Measurements from ENCODE around the gene ID3.

ID3 gene

DNA sequence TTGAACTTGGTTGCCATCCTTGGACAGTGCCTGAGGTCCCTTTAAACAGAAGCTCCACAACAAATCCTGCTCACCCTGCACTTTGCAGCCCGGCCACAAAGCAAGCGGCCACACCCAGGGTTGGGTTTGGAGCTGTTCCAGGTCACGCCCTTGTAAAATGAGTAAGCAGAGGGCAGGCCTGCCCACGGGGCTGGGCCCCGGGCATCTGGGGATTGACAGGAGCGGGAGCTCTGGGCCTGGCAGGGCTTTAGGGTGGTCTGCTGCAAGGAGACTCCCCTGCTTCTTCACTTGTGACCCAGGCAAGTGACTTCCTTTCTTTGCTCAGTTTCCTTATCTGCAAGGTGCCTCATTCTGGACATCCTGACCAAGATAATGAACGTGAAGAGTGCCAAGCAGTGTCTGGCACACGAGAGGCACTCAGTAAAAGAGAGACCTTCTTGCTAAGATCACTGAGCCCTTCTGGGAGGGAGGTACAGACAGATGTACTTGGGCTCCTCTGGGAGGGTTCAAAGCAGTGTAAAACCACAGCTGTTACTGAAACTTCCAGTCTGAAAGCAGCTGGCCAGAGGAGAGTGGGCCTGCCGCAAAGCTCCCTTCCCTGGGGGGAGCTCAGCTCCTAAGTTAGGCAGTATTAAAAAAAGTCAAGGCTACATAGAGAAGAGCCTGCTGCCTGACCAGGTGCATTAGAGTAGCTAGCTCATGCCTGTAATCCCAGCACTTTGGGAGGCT is 30.9 kb downstream of the ID3 start:
- peak; percentile 81 for DNase-seq (ENCODE audit: low spot score)
- Histone ChIP-seq H3K27ac (peak overlapping the region in 1 of 2 donors; percentile 6), H3K4me3 (no peak overlapping the region)
- TF ChIP-seq, protein P1, sequence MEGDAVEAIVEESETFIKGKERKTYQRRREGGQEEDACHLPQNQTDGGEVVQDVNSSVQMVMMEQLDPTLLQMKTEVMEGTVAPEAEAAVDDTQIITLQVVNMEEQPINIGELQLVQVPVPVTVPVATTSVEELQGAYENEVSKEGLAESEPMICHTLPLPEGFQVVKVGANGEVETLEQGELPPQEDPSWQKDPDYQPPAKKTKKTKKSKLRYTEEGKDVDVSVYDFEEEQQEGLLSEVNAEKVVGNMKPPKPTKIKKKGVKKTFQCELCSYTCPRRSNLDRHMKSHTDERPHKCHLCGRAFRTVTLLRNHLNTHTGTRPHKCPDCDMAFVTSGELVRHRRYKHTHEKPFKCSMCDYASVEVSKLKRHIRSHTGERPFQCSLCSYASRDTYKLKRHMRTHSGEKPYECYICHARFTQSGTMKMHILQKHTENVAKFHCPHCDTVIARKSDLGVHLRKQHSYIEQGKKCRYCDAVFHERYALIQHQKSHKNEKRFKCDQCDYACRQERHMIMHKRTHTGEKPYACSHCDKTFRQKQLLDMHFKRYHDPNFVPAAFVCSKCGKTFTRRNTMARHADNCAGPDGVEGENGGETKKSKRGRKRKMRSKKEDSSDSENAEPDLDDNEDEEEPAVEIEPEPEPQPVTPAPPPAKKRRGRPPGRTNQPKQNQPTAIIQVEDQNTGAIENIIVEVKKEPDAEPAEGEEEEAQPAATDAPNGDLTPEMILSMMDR (IDR thresholded peaks at IDR 0.05), result no peak

DNA sequence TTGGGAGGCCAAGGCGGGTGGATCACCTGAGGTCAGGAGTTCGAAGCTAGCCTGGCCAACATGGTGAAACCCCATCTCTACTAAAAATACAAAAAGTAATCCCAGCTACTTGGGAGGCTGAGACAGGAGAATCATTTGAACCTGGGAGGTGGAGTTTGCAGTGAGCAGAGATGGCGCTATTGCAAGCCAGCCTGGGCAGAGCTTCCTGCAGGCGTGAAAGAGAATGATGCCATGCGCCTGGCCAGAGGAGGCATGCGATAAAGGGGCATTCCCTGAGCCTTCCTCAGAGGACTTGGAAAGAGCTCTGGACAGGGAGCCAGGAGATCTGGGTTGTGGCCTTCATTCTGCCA is 31.4 kb downstream of the ID3 start:
- TF ChIP-seq, protein P1 (IDR thresholded peaks at IDR 0.05), result no peak
- no peak for DNase-seq (ENCODE audit: low spot score)
- no peak overlapping the region for H3K4me3 ChIP-seq
- H3K27ac ChIP-seq, result no peak overlapping the region

DNA sequence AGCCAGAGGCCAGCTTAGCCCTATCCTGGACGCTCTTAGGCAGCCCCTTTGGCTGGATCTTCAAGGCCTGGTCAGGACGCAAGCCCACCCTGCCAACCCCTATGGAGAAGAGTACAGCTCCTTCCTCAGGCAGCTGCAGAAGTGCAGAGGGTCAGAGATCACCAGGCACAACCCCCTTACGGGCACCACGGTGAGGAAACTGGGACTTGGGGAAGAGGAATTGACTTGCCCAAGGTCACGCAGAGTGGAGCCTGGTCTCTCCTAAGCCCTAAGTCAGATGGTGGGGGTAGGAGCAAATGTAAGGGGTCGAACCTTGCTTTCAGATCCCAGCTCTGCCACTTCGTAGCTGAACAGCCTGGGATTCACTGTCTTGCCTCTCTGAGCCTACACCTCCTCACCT is 31.9 kb downstream of the ID3 start:
- H3K4me3 ChIP-seq, result no peak overlapping the region
- H3K27ac ChIP-seq, result no peak overlapping the region
- TF ChIP-seq, protein P1 (IDR thresholded peaks at IDR 0.05), result no peak
- DNase-seq (ENCODE audit: low spot score), result no peak

GRCh38 chr1:23526329-23527041 is 32.8 kb downstream of the ID3 start:
- no peak overlapping the region for H3K4me3 ChIP-seq
- no peak overlapping the region for H3K27ac ChIP-seq
- DNase-seq (ENCODE audit: low spot score), result no peak
- TF ChIP-seq, protein P1 (IDR thresholded peaks at IDR 0.05), result no peak

DNA sequence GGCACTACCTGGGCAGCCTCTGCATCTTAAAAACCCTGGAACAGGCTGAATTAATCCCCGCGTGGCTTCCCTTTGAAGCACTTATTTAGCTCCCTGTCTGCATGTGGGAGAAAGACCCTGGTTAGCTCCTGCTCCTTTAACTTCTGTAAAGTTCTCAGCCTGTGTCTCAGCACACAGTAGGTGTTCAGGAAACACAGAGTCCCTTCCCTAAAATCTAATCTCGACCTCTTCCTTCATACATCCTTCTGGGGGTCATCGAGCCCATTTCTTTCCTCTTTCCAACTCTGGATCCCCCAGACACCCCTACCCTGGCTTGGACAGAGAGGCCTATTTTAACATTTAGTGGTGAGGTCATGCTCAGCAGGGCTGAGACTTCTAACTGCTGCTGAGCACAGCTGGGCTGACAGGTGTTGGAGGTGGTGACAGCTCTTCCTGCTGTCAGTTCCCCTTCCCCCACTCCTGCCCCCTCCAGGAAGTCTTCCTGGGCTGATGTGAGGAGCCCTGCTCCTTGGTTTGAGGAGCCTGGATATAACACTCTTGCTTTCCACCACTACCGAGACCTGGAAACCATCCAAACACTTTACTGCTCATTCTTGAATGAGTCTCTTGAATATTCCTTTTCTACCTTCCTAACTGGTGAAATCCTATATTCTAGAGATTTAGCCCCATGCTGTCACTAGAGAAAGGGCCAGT is 33.6 kb downstream of the ID3 start:
- no peak overlapping the region for H3K27ac ChIP-seq
- no peak overlapping the region for H3K4me3 ChIP-seq
- no peak for DNase-seq (ENCODE audit: low spot score)
- TF ChIP-seq, protein P1 (IDR thresholded peaks at IDR 0.05), result no peak

DNA sequence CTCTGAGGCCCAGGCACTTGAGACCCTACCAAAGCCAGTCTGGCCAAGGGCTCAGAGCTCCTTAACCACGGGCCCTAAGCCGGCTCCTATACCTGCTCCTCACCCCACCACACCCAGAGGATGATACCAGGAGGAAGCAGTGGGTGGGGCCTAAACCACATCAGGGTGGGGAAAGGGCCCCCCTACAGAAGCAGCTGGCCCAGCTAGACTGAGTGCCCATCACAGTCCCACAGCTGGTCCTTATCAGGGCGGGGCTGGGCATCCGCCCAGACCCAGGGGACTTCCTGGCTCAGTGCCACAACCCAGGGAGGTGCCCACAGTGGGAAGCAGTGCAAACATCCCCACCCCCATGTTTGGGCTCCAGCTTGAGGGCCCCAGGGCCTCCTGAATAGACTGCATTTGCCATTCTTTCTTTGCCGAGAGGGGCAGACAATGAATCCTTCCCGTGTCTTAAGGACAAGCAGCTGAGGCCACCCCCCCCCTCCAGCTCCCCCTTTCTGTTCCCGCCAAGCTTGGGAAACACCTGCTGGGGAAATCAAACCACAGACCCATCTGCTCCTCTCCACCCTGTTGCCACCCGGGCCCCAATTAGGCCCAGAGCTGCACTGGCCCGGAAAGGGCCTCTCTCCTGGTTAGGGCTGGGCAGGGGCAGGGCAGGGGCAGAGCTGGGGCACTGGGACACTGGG is 34.4 kb downstream of the ID3 start:
- Histone ChIP-seq H3K27ac (no peak overlapping the region), H3K4me3 (no peak overlapping the region)
- no peak for DNase-seq (ENCODE audit: low spot score)
- TF ChIP-seq, protein P1 (IDR thresholded peaks at IDR 0.05), result no peak

Measured in coronary artery (tissue), 2 donors.